ENCODE measurements around the gene ADAMTS1. TPM values are rescaled to one million over a fixed set of nuclear protein-coding genes. Genes with fewer than 3 reads are reported as not detected.

Gene ADAMTS1
- total and polyA plus RNA-seq, 2 donors (not counting 1 experiment from before 2014, with no cell fraction given), result 186 to 200 TPM

DNA sequence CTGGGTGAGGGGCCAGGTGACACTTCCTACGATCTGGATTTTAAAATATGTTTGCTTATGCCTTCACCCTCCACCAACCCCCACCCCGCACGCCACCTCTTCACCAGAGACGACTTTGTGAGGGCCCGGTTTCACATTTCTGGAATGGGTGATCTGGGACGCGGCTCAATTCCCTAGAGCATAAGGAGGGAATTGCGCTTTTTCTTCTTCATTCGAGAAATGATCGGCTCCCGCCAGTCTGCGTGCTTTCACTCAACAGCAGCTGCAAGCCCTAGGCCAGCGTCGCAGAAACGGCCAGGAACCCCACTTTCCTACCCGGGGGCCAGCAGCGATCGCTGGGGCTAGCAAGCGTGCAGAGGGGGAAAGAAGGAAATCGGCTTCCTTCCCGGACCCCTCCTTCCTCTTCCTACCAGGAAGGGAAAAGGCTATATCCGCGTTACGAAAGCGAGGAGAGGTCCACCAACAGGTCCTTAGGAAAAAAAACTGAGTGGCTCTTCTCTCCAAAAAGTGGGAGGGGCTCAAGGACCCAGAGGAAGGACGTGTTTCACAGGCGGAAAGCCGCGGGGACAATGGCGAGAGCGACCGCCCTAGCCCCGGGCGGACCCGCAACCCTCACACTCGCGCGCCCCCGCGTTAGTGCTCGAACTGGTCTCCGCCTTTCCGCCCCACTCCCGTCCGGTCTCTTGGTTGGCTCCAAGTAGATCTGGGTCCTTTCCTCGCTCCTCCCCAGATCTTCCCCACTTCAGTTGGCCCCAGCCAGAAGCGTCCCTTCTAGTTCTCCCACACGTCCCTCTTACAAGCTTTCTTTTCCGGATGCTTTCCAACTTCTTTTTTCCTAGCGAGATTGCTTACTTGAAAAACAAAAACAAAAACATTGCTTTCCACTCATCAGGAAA lies 1.1 kb upstream of the ADAMTS1 start:
- Histone ChIP-seq H3K27me3 (ENCODE audit: control insufficient read depth, insufficient read depth, low read length) (no peaks in the 10 kb centered on the region), H3K9me3 (ENCODE audit: control insufficient read depth, insufficient read depth, low read depth, low read length) (no peaks in the 10 kb centered on the region), H3K27ac (ENCODE audit: insufficient read depth, low read length) (peak overlapping the region; percentile 96), H2AFZ (ENCODE audit: low read length) (peak overlapping the region; percentile 62), H3K79me2 (ENCODE audit: control insufficient read depth, insufficient read depth, low read length) (peaks cover 37% of the 10 kb centered on the region), H3K4me2 (ENCODE audit: extremely low read depth, insufficient read depth, low read length) (peak overlapping the region; percentile 94), H3K9ac (ENCODE audit: insufficient read depth, low read length) (peak overlapping the region; percentile 90), H3K4me1 (ENCODE audit: control insufficient read depth, extremely low read depth, insufficient read depth, low read length) (peaks cover 2% of the 10 kb centered on the region), H3K4me3 (replicated peaks in 1 of 4; ENCODE audit: control extremely low read depth in 1 of 4, insufficient read depth in 1 of 4, low read depth in 3 of 4, low read length in 4 of 4) (peak overlapping the region; percentile 76 to 98 (median 78)), H3K36me3 (ENCODE audit: control insufficient read depth, insufficient read depth, low read length) (peaks cover 7% of the 10 kb centered on the region), H4K20me1 (ENCODE audit: control insufficient read depth, extremely low read depth, insufficient read depth, low read length) (peaks cover 3% of the 10 kb centered on the region)
- TF ChIP-seq, protein P1, sequence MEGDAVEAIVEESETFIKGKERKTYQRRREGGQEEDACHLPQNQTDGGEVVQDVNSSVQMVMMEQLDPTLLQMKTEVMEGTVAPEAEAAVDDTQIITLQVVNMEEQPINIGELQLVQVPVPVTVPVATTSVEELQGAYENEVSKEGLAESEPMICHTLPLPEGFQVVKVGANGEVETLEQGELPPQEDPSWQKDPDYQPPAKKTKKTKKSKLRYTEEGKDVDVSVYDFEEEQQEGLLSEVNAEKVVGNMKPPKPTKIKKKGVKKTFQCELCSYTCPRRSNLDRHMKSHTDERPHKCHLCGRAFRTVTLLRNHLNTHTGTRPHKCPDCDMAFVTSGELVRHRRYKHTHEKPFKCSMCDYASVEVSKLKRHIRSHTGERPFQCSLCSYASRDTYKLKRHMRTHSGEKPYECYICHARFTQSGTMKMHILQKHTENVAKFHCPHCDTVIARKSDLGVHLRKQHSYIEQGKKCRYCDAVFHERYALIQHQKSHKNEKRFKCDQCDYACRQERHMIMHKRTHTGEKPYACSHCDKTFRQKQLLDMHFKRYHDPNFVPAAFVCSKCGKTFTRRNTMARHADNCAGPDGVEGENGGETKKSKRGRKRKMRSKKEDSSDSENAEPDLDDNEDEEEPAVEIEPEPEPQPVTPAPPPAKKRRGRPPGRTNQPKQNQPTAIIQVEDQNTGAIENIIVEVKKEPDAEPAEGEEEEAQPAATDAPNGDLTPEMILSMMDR (conservative IDR thresholded peaks at IDR 0.05 in 1 of 2, IDR thresholded peaks at IDR 0.05 in 1 of 2; ENCODE audit: low read depth in 1 of 2, low read length in 2 of 2), result peak; percentile 9 to 39
- TF ChIP-seq EZH2 (IDR thresholded peaks at IDR 0.05; ENCODE audit: low read length, missing control alignments), result no peak
- peak; percentile 65 to 86 for DNase-seq (ENCODE audit: low read depth in 2 of 2)

DNA sequence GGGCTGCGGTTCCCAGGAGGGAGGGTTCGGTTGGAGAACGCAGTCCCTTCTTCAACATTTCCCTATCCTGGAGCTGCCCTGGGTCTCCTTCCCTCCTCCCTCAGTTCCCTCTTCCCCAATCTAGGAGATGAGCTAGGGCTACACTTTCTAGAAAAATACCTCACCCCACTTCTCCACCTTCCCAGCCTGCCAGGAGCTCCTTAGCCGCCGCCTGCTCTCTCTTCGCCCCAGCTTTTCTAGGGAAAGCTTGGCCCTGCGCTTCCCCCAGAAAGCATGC lies 488 bp upstream of the ADAMTS1 start:
- H3K9ac ChIP-seq (ENCODE audit: insufficient read depth, low read length), result peak overlapping the region; percentile 90
- peak overlapping the region; percentile 94 for H3K4me2 ChIP-seq (ENCODE audit: extremely low read depth, insufficient read depth, low read length)
- H4K20me1 ChIP-seq (ENCODE audit: control insufficient read depth, extremely low read depth, insufficient read depth, low read length), result peaks cover 4% of the 10 kb centered on the region
- H3K79me2 ChIP-seq (ENCODE audit: control insufficient read depth, insufficient read depth, low read length), result peaks cover 40% of the 10 kb centered on the region
- no peaks in the 10 kb centered on the region for H3K9me3 ChIP-seq (ENCODE audit: control insufficient read depth, insufficient read depth, low read depth, low read length)
- no peaks in the 10 kb centered on the region for H3K27me3 ChIP-seq (ENCODE audit: control insufficient read depth, insufficient read depth, low read length)
- H3K4me1 ChIP-seq (ENCODE audit: control insufficient read depth, extremely low read depth, insufficient read depth, low read length), result peaks cover 4% of the 10 kb centered on the region
- H3K27ac ChIP-seq (ENCODE audit: insufficient read depth, low read length), result peak overlapping the region; percentile 96
- peak overlapping the region; percentile 76 to 98 (median 78) for H3K4me3 ChIP-seq (replicated peaks in 1 of 4; ENCODE audit: control extremely low read depth in 1 of 4, insufficient read depth in 1 of 4, low read depth in 3 of 4, low read length in 4 of 4)
- TF ChIP-seq EZH2 (IDR thresholded peaks at IDR 0.05; ENCODE audit: low read length, missing control alignments), result no peak
- TF ChIP-seq, protein P1 (conservative IDR thresholded peaks at IDR 0.05 in 1 of 2, IDR thresholded peaks at IDR 0.05 in 1 of 2; ENCODE audit: low read depth in 1 of 2, low read length in 2 of 2), result no peak
- no peak for DNase-seq (ENCODE audit: low read depth in 2 of 2)
- peaks cover 9% of the 10 kb centered on the region for H3K36me3 ChIP-seq (ENCODE audit: control insufficient read depth, insufficient read depth, low read length)
- H2AFZ ChIP-seq (ENCODE audit: low read length), result peak overlapping the region; percentile 61

DNA sequence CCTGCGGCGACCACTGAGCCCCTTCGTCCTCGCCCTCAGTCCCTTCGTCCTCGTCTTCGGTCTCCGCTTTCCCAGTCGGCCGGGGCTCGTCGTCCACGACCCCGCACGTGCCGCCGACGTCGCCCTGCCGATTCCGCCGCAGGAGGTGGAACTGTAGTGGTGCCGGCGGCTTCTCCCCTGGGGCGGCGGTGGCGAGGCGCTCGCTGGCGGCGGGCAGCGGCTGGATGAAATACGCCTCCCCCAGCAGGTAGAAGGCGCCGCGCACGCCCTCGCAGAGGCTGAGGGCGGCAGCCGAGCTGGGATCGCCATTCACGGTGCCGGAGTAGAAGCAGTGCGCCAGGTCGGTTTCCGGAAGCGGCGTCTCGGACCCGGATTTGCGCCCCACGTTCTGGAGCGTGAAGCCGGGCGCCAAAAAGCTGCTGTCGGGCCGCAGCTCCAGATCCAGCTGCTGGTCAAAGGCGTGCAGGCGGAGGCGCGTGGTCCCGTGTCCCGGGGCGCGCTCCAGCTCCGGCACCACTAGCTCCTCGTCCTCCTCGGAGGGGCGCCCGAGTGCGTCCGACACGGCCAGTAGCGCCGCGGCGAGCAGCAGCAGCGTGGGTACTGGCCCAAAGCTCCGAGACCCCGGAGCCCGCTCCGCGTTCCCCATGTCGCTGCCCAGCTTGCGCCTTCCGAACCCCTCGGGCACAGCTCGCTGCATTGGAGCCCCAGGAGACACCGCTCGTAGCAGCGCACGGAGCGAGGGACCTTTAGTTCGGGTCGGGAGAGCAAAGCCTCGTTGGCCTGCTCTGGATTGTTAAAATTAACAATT lies 747 bp downstream of the ADAMTS1 start:
- DNase-seq (ENCODE audit: low read depth in 2 of 2), result peak; percentile 52 to 56
- peaks cover 51% of the 10 kb centered on the region for H3K79me2 ChIP-seq (ENCODE audit: control insufficient read depth, insufficient read depth, low read length)
- peak overlapping the region; percentile 95 for H3K9ac ChIP-seq (ENCODE audit: insufficient read depth, low read length)
- H2AFZ ChIP-seq (ENCODE audit: low read length), result no peak overlapping the region
- peaks cover 8% of the 10 kb centered on the region for H4K20me1 ChIP-seq (ENCODE audit: control insufficient read depth, extremely low read depth, insufficient read depth, low read length)
- peaks cover 5% of the 10 kb centered on the region for H3K4me1 ChIP-seq (ENCODE audit: control insufficient read depth, extremely low read depth, insufficient read depth, low read length)
- peak overlapping the region; percentile 66 for H3K4me2 ChIP-seq (ENCODE audit: extremely low read depth, insufficient read depth, low read length)
- no peak for TF ChIP-seq EZH2 (IDR thresholded peaks at IDR 0.05; ENCODE audit: low read length, missing control alignments)
- TF ChIP-seq, protein P1 (conservative IDR thresholded peaks at IDR 0.05 in 1 of 2, IDR thresholded peaks at IDR 0.05 in 1 of 2; ENCODE audit: low read depth in 1 of 2, low read length in 2 of 2), result peak in 1 of 2 donors; percentile 14
- H3K27ac ChIP-seq (ENCODE audit: insufficient read depth, low read length), result peak overlapping the region; percentile 90
- peak overlapping the region; percentile 80 to 99 (median 91) for H3K4me3 ChIP-seq (replicated peaks in 1 of 4; ENCODE audit: control extremely low read depth in 1 of 4, insufficient read depth in 1 of 4, low read depth in 3 of 4, low read length in 4 of 4)
- H3K36me3 ChIP-seq (ENCODE audit: control insufficient read depth, insufficient read depth, low read length), result peaks cover 19% of the 10 kb centered on the region
- H3K9me3 ChIP-seq (ENCODE audit: control insufficient read depth, insufficient read depth, low read depth, low read length), result no peaks in the 10 kb centered on the region
- no peaks in the 10 kb centered on the region for H3K27me3 ChIP-seq (ENCODE audit: control insufficient read depth, insufficient read depth, low read length)

All from fibroblast of lung (primary cell).